HT1080 (cell line): ENCODE measurements around the gene HACD2. TPM values are rescaled to one million over a fixed set of nuclear protein-coding genes. Genes with fewer than 3 reads are reported as not detected.
A peak's percentile ranks its signal among the peaks of the same experiment; 100 is the strongest.

Experiments
- DNase-seq: peaks from one replicate; pipeline ENCODE4 v3.0.0-alpha.2; 2015; ENCODE audit warnings: low read depth
- polyA plus RNA-seq, 2 experiments: library from polyadenylated mRNA; depleted of rRNA; stranded (reverse); fragments of >200 nt; gene quantifications; 2 replicates each; pipeline ENCODE4 v1.2.3, GENCODE V29; 2015
- total RNA-seq: library from RNA; depleted of rRNA; stranded (reverse); fragments of >200 nt; shearing (Covaris generic); gene quantifications from 2 replicates; pipeline ENCODE4 v1.2.3, GENCODE V29; 2014; rRNA removed

Gene HACD2
- 33.5 and 48.7 TPM in 2 replicates for total RNA-seq
- 40.7 and 49.7 TPM in 2 replicates for polyA plus RNA-seq (2015; cell fraction: cytosol; rRNA removed)
- 43.1 and 50.2 TPM in 2 replicates for polyA plus RNA-seq (2015; cell fraction: nucleus; rRNA removed)

GRCh38 chr3:123584988-123585937 lies at the start of gene HACD2:
TSS of gene HACD2 (minus strand) at chr3:123585053. CDS start at chr3:123585027, 26 bp downstream.
- peak; percentile 98 for DNase-seq

- peak; percentile 77 for DNase-seq
Observed at GRCh38 chr3:123634149-123635051, 49.5 kb upstream of the HACD2 start.

GRCh38 chr3:123633530-123633929 lies 48.7 kb upstream of the HACD2 start:
- no peak for DNase-seq

GRCh38 chr3:123632161-123632655 lies 47.4 kb upstream of the HACD2 start:
- DNase-seq = no peak

GRCh38 chr3:123629747-123630047 lies 44.8 kb upstream of the HACD2 start:
- no peak for DNase-seq

- DNase-seq = no peak
Observed at GRCh38 chr3:123628996-123629746, 44.3 kb upstream of the HACD2 start.

- DNase-seq = no peak
Observed at GRCh38 chr3:123627673-123628670, 43.1 kb upstream of the HACD2 start.

GRCh38 chr3:123626881-123627280 lies 42.0 kb upstream of the HACD2 start:
- DNase-seq = no peak

GRCh38 chr3:123624302-123624701 lies 39.4 kb upstream of the HACD2 start:
- DNase-seq = no peak

GRCh38 chr3:123623346-123623880 lies 38.6 kb upstream of the HACD2 start:
- peak; percentile 67 for DNase-seq

GRCh38 chr3:123622766-123623165 lies 37.9 kb upstream of the HACD2 start:
- DNase-seq = no peak

GRCh38 chr3:123621850-123622189 lies 37.0 kb upstream of the HACD2 start:
- no peak for DNase-seq

GRCh38 chr3:123621186-123621849 lies 36.5 kb upstream of the HACD2 start:
- DNase-seq = no peak

GRCh38 chr3:123620343-123620742 lies 35.5 kb upstream of the HACD2 start:
- DNase-seq = no peak

- DNase-seq = peak; percentile 35
Observed at GRCh38 chr3:123618768-123619484, 34.1 kb upstream of the HACD2 start.

- DNase-seq = no peak
Observed at GRCh38 chr3:123618076-123618708, 33.3 kb upstream of the HACD2 start.

- DNase-seq = no peak
Observed at GRCh38 chr3:123616593-123616992, 31.7 kb upstream of the HACD2 start.

GRCh38 chr3:123613543-123613942 lies 28.7 kb upstream of the HACD2 start:
- no peak for DNase-seq
